LNCaP clone FGC (cell line): ENCODE measurements around the gene NEK6.
"Not testable (repeated sequence)": the region's sequence is repeated elsewhere in the genome, so short reads cannot be mapped to it uniquely, and the experiment has no call there.

Experiments used
- DNase-seq: peaks from one replicate; pipeline ENCODE4 v3.0.0-alpha.2; 2011; ENCODE audit warnings: low read depth
- H3K4me3 ChIP-seq: 2 replicates; pipeline ENCODE4 v1.5.1; 2011; ENCODE audit warnings: mild to moderate bottlenecking, low read depth, low read length, control low read depth
- CTCF ChIP-seq: IDR thresholded peaks from 2 replicates; pipeline ENCODE4 v1.5.1; 2012; ENCODE audit warnings: mild to moderate bottlenecking; ENCODE audit not compliant: control insufficient read depth, insufficient read depth; ENCODE audit errors: extremely low read depth

NEK6 gene

GRCh38 chr9:124242331-124243194 is 15.2 kb upstream of the NEK6 start:
- TF ChIP-seq CTCF: no peak
- DNase-seq: no peak
- no peak overlapping the region for H3K4me3 ChIP-seq

- DNase-seq, H3K4me3 ChIP-seq: not testable (repeated sequence)
These were observed 10.4 kb upstream of the NEK6 start for GRCh38 chr9:124247393-124247792.

- TF ChIP-seq CTCF: no peak
- H3K4me3 ChIP-seq: no peak overlapping the region
- no peak for DNase-seq
These were observed 9.7 kb upstream of the NEK6 start for GRCh38 chr9:124248066-124248465.

GRCh38 chr9:124248960-124249359 is 8.8 kb upstream of the NEK6 start:
- no peak for TF ChIP-seq CTCF
- DNase-seq: no peak

DNA sequence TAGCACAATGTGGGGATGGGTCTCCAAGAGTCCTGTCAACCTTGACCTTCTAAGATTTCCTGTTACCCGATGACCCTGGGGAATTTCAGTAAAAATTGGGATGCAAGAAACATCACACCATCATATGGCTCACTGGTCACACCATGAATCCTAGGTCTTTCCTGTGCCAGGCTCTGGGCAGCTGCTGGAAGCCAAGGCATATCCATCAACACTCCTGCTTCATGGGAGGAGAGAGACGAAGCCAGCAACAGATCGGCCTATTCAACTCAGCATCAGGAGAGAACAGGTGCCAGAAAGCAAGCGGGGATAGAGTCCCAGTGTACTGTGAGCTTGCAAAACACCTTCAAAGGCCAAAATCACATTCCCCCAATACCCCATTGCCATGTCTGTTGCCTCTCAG is 6.5 kb upstream of the NEK6 start:
- DNase-seq: no peak
- no peak overlapping the region for H3K4me3 ChIP-seq
- TF ChIP-seq CTCF: no peak

More at GRCh38 chr9:124248960-124249359, 8.8 kb upstream of the NEK6 start:
- no peak overlapping the region for H3K4me3 ChIP-seq

DNA sequence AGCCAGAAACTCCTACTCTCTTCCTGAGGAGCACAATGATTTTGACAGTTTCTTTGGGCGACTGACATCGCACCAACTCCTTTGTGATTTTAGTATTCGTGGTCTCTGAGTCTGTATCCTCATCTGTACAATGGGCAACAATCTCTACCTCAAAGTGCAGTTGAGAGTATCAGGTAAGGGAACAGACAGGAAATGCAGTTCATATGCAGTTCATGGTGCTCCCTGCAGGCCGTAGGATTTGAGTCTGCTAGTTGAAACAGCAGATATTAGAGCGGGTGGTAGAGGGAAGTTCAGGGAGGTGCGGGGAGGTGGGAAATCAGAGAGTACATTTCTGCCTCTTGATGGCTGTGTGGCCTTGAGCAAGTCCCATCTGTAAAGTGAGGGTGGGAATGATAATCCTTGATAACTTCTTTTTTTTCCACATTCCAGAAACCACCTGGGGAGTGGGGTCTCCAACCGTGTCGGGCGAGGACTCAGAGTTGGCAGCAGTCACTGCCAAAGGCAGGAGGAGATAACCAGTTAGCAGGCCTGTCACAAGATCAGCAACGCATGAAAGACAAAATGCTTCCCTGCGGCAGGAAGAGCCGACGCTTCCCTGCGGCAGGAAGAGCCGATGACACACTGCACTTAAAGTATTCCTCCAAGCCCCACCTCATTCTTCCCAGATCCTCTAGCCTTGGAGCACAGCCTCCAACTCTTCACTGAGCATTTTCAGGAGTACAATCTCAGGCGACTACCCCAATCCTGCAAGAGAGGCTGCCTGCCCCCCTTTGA is 6.0 kb upstream of the NEK6 start:
- DNase-seq: no peak
- H3K4me3 ChIP-seq: no peak overlapping the region
- TF ChIP-seq CTCF: no peak

DNA sequence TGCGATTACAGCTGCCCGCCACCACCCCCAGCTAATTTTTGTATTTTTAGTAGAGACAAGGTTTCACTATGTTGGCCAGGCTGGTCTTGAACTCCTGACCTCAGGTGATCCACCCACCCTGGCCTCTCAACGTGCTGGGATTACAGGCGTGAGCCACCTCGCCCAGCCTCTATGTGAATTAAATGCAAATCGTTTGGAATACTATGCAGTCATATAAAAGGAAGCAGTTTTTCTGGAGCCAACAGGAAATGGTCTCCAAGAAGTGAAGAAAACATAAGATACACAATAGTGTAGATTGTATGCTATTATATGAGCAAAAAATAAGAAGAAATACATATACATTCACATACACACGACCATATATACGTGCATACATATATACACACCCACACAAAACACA is 4.9 kb upstream of the NEK6 start:
- not testable (repeated sequence) for H3K4me3 ChIP-seq, DNase-seq

GRCh38 chr9:124254261-124254682 is 3.5 kb upstream of the NEK6 start:
- no peak for TF ChIP-seq CTCF
- no peak overlapping the region for H3K4me3 ChIP-seq
- no peak for DNase-seq
